GM20431 (cell line): ENCODE results near the gene KIAA0319L.

Experiments
- in situ Hi-C: fragments of 300-500 bp; cut with MseI, MboI; formaldehyde crosslinking; loops from one replicate; pipeline ENCODE4 v1.15.0; 2020; ENCODE audit warnings: low sequenced_read_pairs; ENCODE audit not compliant: unreplicated experiment

KIAA0319L gene

GRCh38 chr1:35454616-35455015, 102.6 kb downstream of the KIAA0319L start:
- in situ Hi-C loops: loop anchor here (10.0 kb wide), 1 partner anchor 110 kb away; no protein-coding TSS in a partner anchor

GRCh38 chr1:35454176-35454575, 103.0 kb downstream of the KIAA0319L start:
- in situ Hi-C loops: loop anchor here (10.0 kb wide), 1 partner anchor 111 kb away; no protein-coding TSS in a partner anchor

- in situ Hi-C loops: loop anchor here (10.0 kb wide), 1 partner anchor 112 kb away; no protein-coding TSS in a partner anchor
Observed at GRCh38 chr1:35453031-35453430, 104.2 kb downstream of the KIAA0319L start.

- in situ Hi-C loops: loop anchor here (10.0 kb wide), 1 partner anchor 113 kb away; no protein-coding TSS in a partner anchor
Observed at GRCh38 chr1:35452106-35452774, 105.0 kb downstream of the KIAA0319L start.

- in situ Hi-C loops: loop anchor here (10.0 kb wide), 1 partner anchor 114 kb away; no protein-coding TSS in a partner anchor
Observed at GRCh38 chr1:35451125-35451528, 106.1 kb downstream of the KIAA0319L start.

GRCh38 chr1:35449334-35450008, 107.7 kb downstream of the KIAA0319L start:
- in situ Hi-C loops: loop anchor here (10.0 to 25.0 kb wide), 2 partner anchors 115 to 288 kb away; no protein-coding TSS in a partner anchor

- in situ Hi-C loops: loop anchor here (25.0 kb wide), 1 partner anchor 289 kb away; no protein-coding TSS in a partner anchor
Observed at GRCh38 chr1:35448344-35448801, 108.8 kb downstream of the KIAA0319L start.

- in situ Hi-C loops: loop anchor here (25.0 kb wide), 1 partner anchor 290 kb away; no protein-coding TSS in a partner anchor
Observed at GRCh38 chr1:35447278-35447677, 109.9 kb downstream of the KIAA0319L start.

- in situ Hi-C loops: loop anchor here (25.0 kb wide), 1 partner anchor 293 kb away; no protein-coding TSS in a partner anchor
Observed at GRCh38 chr1:35444519-35444774, 112.8 kb downstream of the KIAA0319L start.

- in situ Hi-C loops: loop anchor here (25.0 kb wide), 1 partner anchor 293 kb away; no protein-coding TSS in a partner anchor
Observed at GRCh38 chr1:35443768-35444518, 113.3 kb downstream of the KIAA0319L start.

- in situ Hi-C loops: loop anchor here (25.0 kb wide), 1 partner anchor 295 kb away; no protein-coding TSS in a partner anchor
Observed at GRCh38 chr1:35442734-35443133, 114.5 kb downstream of the KIAA0319L start.

GRCh38 chr1:35441926-35442579, 115.2 kb downstream of the KIAA0319L start:
- in situ Hi-C loops: loop anchor here (25.0 kb wide), 1 partner anchor 295 kb away; no protein-coding TSS in a partner anchor

- in situ Hi-C loops: loop anchor here (25.0 kb wide), 1 partner anchor 298 kb away; no protein-coding TSS in a partner anchor
Observed at GRCh38 chr1:35439626-35440025, 117.6 kb downstream of the KIAA0319L start.

GRCh38 chr1:35437200-35437599, 120.0 kb downstream of the KIAA0319L start:
- in situ Hi-C loops: loop anchor here (25.0 kb wide), 1 partner anchor 300 kb away; no protein-coding TSS in a partner anchor

- in situ Hi-C loops: loop anchor here (25.0 kb wide), 1 partner anchor 301 kb away; no protein-coding TSS in a partner anchor
Observed at GRCh38 chr1:35436078-35436477, 121.1 kb downstream of the KIAA0319L start.

- in situ Hi-C loops: loop anchor here (25.0 kb wide), 1 partner anchor 303 kb away; no protein-coding TSS in a partner anchor
Observed at GRCh38 chr1:35434703-35435102, 122.5 kb downstream of the KIAA0319L start.

- in situ Hi-C loops: loop anchor here (25.0 kb wide), 1 partner anchor 304 kb away; no protein-coding TSS in a partner anchor
Observed at GRCh38 chr1:35433714-35434113, 123.5 kb downstream of the KIAA0319L start.

- in situ Hi-C loops: loop anchor here (25.0 kb wide), 1 partner anchor 305 kb away; no protein-coding TSS in a partner anchor
Observed at GRCh38 chr1:35432231-35432630, 125.0 kb downstream of the KIAA0319L start.

- in situ Hi-C loops: loop anchor here (25.0 kb wide), 1 partner anchor 306 kb away; no protein-coding TSS in a partner anchor
Observed at GRCh38 chr1:35431173-35431599, 126.0 kb downstream of the KIAA0319L start.
